HG03469 (cell line): ENCODE measurements around the gene CCDC172.

ENCODE experiments used
- ATAC-seq: cut with Tn5 transposase; IDR thresholded peaks from one replicate; pipeline ENCODE4 v1.9.1; 2021; ENCODE audit warnings: mild to moderate bottlenecking, moderate library complexity, moderate number of reproducible peaks; ENCODE audit not compliant: unreplicated experiment

The CCDC172 gene

DNA sequence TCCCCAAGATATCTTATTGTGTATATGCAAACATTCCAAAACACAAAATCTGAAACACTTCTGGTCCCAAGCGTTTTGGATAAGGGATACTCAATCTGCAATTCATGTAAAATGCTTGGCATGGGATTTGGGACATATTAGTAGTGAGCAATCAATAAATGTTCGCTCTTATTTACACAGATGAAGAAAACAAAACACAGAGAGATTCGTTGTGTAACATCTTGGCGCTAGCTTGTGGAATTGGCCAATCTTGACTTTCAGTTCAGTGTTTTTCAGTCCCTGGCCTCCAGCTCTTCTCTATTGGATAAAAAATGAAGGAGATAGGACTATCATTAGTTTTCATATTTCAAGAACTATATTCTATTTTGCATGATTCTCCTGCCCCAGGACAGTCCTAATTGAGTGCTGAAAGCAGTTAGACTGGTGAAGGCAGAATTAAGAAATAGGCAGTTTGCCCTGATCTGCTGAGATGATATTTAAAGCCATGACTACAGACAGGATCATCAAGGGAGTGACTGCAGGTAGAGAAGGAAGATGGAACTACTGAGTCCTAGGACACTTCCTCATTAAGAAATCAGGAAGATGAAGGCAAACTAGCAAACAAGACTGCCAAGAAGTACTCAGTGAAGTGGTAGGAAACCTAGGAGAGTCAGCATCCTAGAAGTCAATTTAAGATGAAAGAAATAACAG, 105.2 kb downstream of the CCDC172 start:
- no peak for ATAC-seq
